ENCODE results near the gene ARHGAP19.
A peak's percentile ranks its signal among the peaks of the same experiment; 100 is the strongest.
"Not testable (repeated sequence)": the region's sequence is repeated elsewhere in the genome, so short reads cannot be mapped to it uniquely, and the experiment has no call there.

Gene ARHGAP19

DNA sequence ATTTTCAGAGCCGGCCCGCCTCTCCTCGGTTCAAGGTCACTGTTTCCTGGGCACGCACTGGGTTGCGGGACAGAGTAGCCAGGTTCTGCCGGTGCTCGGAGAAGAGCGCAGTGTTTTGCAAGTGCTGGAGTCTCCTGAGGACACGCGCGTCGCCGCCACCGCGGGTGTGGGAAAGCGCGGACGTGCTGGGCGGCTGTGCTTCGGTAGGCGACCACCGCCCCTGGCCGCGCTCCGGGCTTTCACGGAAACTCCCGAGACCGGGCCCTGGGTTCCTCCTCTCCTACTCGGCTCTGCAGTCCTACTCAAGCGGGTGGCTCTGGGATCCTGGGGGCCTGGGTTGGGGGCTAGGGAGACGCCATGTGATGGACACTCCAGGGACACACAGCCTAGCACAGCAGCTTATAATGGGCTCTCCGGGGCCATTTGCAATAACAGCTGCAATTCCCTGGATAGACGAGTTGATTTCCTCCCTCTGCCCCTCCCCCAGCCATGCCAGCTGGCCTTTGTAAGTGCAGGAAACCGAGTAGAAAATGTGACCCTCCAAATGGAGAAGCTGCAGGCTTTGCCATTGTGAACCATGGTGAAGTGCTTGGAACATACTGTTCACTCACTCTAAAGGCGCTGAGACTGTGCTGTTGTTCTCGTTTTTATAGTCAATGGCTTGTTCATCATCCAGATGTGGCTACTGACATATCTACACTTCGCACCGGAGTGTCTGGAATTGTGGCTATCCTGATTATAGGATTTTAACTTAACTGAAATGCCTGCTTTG, 28.8 kb upstream of the ARHGAP19 start:
- DNase-seq = no peak

DNA sequence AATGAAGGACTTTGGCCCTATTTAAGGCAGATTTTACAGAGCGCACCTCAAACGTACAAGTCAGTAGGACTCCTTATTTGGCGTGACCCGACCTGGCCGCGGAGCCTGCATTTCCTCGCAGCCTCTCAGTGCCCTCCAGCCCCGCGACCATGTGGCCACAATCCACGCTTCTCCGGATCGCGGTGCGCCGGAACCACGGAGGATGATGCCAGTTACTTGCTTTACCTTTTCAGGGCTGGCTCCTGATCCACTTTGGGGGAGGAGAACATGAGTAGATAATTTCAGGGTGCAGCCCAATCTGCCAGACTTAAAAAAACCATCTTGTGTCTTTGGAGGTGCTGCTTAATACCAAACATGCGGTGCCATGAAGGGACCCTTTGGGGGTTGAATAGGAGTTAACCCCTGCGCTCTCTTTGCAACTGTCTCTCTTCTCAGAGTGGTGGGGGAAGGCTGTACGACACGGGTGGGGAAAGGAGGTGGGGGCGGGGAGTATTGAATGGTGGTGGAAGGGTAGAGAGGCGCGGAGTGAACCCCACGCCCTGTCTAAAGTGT, 28.1 kb upstream of the ARHGAP19 start:
- peak; percentile 32 for DNase-seq

DNA sequence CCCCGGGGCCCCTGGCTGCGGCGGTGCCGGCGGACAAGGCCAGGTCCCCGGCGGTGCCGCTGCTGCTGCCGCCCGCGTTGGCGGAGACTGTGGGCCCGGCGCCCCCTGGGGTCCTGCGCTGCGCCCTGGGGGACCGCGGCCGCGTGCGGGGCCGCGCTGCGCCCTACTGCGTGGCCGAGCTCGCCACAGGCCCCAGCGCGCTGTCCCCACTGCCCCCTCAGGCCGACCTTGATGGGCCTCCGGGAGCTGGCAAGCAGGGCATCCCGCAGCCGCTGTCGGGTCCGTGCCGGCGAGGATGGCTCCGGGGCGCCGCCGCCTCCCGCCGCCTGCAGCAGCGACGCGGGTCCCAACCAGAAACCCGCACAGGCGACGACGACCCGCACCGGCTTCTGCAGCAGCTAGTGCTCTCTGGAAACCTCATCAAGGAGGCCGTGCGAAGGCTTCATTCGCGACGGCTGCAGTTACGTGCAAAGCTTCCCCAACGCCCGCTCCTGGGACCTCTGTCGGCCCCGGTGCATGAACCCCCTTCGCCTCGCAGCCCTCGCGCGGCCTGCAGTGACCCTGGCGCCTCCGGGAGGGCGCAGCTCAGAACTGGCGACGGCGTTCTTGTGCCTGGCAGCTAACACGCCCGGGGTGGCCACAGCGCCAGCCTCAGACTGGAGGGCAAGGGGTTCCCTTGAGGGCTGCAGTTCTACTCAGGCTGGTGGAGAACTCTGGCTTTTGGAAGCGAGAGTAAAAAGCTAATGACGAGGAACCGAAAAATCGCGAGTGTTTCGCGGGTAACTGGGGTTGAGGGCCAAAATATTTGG, 27.4 kb upstream of the ARHGAP19 start:
- peak; percentile 64 for DNase-seq

DNA sequence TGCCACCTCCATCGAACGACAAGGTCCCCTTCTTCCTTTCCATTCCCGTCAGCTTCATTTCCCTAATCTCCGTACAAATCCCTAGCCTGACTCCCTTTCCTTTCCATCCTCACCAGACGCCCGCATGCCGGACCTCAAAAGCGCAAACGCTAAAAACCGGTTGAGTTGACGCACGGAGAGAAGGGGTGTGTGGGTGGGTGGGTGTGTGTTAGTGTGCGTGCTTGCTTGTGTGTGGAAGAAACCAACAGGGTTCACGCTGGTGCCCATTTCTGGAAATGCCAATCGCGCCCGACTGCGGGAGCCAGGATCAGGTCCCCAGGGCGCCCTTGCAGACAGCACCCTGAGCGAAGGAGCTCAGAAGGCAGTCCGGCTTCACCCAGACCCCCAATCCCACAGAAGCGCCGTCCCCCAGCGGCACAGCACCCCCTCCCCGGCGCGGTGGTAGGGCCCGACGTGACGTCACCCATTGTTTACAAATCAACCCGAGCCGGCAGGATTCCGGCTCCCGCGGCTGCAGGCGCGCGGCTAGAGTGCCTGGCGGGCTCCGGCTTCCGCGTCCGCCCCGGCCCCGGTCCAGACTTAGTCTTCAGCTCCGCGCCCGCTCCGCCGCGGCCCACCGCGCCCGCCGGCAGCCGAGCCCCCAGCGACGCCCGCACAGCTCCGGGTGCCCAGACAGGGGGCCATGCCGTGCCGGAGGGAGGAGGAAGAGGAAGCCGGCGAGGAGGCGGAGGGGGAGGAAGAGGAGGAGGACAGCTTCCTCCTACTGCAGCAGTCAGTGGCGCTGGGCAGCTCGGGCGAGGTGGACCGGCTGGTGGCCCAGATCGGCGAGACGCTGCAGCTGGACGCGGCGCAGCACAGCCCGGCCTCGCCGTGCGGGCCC, 26.6 kb upstream of the ARHGAP19 start, which contains the start of gene FRAT1:
FRAT1 (plus strand) TSS at position 500 of the 880 bp plus-strand sequence; CDS start at position 683, 183 bp downstream.
- peak; percentile 86 for DNase-seq

DNA sequence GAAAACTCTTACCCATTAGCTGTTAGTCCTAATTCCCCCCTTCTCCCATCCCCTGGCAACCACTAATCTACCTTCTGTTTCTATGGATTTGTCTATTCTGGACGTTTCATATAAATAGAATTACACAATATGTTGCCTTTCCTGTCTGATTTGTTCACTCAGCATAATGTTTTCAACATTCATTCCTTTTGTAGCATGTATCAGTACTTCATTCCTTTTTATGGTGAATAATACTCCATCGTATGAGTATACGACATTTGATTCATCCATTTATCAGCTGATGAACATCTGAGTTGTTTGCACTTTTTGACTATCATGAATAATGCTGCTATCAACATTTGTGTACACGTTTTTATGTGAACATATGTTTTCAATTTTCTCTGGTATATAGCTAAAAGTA, 22.2 kb upstream of the ARHGAP19 start:
- DNase-seq = no peak

DNA sequence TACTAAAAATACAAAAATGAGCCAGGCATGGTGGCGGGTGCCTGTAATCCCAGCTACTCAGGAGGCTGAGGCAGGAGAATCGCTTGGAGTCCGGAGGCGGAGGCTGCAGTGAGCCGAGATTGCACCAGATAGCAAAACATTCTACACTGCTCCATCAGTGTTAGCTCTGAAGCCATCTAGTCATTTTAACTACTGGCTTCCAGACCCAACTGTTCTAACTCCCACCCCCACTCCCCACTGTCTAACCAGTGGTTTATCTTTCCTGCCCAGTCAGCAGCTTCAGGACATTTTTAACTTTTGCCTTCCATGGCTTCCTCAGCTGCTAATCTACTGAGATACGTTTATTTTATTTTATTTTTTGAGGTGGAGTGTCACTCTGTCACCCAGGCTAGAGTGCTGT, 20.5 kb upstream of the ARHGAP19 start:
- no peak for DNase-seq

DNA sequence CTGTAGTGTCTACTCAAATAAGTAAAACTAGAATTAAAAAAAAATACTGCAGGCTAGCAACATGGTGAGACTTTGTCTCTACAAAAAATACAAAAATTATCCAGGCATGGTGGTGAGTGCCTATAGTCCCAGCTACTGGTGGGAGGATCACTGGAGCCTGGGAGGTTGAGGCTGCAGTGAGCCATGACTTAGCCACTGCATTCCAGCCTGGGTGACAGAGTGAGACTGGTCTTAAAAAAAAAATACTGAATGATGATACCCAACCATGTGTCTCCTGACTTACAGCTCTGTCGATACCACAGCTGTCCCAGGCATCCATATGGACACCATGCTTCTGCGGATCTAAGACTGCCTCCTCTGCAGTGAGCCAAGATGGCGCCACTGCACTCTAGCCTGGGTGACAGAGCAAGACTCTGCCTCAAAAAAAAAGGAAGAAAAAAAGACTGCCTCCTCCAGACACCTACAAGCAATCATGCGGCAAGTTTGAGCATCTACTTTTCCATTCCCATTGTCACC, 18.7 kb upstream of the ARHGAP19 start:
- no peak for DNase-seq

DNA sequence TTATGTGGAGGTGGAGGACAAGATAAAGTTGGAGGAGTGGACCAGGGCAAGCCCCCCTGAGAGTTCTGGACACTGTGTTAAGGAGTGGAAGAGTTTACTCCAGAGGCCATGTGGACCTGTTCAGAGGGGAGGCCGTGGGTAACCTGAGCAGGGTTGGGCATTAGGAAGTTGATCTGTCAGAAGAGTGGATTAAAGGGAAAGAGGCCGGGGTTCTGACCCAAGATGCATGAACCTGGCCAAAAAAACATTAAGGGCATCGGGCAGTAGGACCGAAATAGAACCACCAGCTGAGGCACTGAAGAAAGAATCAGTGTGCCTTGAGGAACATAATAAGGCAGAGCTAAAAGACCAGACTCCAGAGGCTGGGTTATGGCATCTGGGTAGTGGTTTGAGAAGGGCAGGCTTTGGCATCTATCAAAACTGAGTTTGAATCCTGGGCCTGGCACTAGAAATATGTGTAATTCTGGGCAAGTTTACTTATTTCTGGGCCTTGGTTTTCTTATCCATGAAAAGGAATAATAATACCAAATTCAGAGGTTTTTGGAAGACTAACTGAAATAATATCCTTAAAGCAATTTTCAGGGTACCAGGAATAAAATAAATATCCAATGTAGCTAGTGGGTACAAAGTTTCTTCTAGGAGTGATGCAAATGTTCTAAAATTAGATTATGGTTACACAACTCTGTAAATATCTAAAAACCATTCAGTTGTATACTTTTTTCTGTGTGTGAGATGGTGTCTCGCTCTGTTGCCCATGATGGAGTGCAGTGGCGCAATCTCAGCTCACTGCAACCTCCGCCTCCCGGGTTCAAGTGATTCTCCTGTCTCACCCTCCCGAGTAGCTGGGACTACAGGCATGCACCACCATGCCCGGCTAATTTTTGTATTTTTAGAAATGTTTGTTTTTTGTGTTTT, 15.7 kb upstream of the ARHGAP19 start:
- no peak for DNase-seq

DNA sequence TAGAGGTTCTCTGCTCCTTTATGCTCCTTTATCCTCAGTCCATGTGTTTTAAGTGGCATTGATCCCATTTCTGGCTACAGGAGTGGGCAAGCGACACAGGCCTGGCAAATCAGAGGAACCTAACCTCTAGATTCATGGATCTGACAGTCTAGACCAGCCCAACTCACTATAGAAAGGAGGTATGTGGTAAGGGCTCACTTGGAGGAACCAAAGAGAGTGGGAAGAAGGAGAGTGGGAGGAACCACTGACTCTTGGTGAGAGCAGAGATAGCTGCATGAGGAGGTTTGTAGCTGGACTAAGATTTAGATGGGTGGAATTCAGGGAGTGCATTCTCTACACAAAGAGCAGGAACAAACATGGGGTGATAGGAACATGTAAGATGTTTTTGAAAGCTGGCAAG, 15.0 kb upstream of the ARHGAP19 start:
- no peak for DNase-seq

DNA sequence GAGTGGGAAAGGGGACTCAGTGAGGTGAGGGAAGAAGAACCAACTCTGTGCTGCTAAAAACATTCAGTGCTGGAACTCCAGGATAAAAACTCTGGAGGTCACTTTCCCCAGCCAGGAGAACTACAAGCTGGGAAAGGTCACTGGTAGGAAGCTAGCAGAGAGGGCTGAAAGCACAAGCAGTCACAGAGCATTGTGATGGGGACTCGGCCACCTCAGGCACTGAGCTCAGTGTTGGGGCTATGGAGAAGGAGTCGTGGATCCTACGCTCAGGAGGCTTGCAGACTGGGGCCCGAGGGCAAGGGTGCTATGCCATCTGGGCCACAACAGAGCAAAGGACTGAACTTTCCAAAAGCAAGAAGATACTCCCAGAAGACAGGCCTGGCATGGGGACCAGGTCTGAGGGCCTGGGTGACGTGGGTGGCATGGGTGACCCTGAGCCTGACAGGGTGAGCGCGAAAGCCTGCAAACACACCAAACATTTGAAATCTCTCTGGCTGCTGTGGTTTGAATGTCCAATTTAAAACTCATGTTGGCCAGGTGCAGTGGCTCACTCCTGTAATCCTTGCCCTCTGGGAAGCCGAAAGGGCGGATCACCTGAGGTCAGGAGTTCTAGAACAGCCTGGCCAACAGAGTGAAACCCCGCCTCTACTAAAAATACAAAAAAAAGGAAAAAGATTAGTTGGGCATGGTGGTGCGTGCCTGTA, 9.8 kb upstream of the ARHGAP19 start:
- DNase-seq = no peak

DNA sequence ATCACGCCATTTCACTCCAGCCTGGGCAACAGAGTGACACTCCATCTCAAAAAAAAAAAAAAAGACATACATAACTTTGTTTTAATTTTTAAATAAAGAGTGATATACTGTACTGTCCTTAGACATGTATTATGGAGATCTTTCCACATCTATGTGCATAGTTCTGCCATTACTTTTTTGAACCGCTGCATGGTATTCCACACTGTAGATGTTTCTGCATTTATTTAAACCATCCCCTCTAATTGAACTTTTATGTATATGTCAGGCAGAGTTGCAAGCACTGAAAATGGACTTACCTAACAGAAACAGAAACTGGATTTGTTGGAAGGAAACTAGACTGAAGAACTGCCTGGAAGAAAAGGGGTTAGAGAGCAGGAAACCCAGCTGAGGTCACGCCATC, 8.5 kb upstream of the ARHGAP19 start:
- no peak for DNase-seq

DNA sequence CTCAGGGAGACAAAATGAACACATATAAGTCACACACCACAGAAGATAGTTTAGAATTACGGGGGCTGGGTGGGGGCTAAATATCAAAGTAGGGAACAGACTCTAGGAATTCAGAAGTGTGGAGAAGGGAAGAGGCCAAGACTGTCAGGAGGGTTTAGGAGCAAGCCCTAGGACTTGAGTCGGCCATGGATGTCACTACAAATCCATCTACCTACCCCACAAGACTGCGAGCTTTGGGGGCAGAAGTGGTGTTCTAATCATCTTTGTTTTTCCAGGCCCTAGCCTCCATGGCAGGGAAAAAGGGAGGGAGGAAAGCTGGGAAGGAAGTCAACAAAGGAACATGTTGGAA, 5.8 kb upstream of the ARHGAP19 start:
- DNase-seq = no peak

DNA sequence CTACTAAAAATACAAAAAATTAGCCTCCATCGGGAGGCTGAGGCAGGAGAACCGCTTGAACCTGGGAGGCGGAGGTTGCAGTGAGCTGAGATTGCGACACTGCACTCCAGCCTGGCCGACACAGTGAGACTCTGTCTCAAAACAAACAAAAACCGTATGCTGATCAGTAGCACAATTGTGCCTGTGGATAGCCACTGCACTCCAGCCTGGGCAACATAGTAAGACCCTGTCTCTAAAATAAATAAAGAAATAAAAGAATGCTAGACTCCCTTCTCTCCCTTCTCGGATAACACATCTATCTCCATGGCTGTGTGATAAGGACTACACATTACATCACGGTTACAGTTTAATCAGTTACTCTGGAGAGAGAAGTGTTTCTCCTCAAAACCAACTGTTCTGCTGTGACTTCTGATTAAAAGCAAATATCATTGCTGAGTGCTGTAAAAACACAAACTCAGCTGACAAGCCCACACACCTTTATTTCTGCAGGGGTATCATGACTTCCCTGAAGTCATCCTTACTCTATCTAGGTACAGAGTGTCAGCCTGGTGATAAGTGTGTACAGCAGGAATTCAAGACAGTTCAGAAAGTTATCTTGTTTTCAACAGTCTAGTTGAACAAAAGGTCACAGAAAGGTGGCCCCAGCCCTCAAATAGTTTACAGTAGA, 5.3 kb upstream of the ARHGAP19 start:
- no peak for DNase-seq

DNA sequence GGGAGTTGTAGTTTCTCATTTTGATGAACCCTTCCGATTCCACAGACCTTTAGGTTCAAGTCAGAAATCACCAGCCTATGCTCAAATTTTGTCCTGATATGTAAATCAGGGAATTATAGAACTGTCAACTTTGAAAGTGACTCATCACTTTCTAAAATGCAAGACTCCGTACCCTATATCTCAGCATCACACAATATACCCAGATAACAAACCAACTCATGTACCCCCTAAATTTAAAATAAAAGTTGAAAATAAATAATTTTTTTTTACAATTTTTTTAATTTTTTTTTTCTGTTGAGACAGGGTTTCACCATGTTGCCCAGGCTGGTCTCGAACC, 393 bp upstream of the ARHGAP19 start:
- DNase-seq = no peak

DNA sequence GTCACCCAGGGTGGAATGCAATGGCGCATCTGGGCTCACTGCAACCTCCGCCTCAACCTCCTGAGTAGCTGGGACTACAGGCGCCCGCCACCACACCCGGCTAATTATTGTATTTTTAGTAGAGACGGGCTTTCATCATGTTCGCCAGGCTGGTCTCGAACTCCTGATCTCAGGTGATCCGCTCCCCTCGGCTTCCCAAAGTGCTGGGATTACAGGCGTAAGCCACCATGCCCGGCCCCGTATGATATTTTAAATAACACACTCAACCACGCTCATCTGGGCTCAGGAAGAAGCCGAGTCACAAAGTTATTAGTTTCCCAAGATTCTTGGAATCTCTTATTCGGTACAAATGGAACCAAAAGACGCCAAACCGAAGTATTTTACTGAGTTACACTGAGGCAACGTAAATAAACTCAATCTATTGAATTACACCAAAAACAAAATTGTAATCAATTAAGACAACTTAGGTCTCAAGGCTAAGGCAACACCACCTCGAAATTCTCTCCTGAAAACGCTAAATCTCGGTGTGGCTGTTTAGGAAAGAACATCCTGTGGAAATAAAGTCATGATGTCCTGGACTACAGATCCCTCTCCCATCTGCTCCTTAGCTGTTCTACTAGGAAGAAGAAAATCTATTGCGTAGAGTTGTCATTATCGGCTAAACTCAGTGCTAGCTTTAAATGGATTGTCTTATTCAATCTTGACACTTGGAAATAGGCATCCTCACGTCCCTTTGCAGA, 910 bp downstream of the ARHGAP19 start:
- DNase-seq = no peak

DNA sequence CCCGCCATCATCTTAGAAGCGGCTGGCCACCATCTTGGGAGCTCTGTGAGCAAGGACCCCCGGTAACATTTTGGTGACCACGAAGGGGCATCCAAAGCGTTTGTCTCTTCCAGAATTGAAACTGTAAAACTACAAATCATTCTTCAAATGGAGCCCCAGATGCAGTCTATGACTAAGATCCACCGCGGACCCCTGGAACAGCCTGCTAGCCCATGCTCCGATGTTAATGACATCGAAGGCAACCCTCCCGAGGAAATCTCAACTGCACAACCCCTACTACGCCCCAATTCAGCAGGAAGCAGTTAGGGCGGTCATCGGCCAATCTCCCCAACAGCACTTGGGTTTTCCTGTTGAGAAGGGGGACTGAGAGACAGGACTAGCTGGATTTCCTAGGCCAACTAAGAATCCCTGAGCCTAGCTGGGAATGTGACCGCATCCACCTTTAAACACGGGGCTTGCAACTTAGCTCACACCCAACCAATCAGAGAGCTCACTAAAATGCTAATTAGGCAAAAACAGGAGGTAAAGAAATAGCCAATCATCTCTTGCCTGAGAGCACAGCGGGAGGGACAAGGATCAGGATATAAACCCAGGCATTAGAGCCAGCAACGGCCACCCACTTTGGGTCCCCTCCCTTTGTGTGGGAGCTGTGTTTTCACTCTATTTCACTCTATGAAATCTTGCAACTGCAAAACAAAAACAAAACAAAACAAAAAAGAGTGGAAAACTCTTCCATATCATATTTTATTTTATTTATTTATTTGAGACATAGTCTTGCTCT, 1.7 kb downstream of the ARHGAP19 start:
- DNase-seq = not testable (repeated sequence)

DNA sequence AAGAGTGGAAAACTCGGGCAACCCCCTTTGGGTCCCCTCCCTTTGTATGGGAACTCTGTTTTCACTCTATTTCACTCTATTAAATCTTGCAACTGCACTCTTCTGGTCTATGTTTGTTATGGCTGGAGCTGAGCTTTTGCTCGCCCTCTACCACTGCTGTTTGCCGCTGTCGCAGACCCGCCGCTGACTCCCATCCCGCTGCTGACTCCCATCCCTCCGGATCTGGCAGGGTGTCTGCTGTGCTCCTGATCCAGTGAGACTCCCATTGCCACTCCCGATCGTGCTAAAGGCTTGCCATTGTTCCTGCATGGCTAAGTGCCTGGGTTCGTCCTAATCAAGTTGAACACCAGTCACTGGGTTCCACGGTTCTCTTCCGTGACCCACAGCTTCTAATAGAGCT, 2.4 kb downstream of the ARHGAP19 start:
- not testable (repeated sequence) for DNase-seq

DNA sequence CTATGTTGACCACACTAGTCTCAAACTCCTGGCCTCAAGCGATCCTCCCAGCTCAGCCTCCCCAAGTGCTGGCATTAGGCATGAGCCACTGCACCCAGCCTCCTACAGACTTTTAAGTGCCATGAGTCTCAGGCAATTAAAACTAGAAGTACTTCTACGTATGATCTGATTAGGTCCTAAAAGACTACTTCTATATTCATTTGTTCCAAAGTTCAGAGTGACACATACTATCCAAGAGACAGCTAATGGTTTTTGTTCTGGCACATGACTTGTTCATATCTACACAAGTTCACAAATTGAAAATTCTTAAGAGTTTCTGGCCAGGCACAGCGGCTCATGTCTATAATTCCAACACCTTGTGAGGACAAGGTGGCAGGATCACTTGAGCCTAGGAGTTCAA, 11.7 kb downstream of the ARHGAP19 start:
- DNase-seq = peak; percentile 12

Data from activated naive CD4-positive, alpha-beta T cell treated with anti-CD3 and anti-CD28 coated beads, Interleukin-2, amount 50 U/mL, for 16 hours (primary cell).